K562 (cell line): ENCODE data around the gene COA7. TPM values are rescaled to one million over a fixed set of nuclear protein-coding genes. Genes with fewer than 3 reads are reported as not detected.

Experiments used
- ATAC-seq: fragments of 200-7000 bp; cut with Tn5 transposase; 3 replicates; pipeline ENCODE4 v1.9.1; 2020; ENCODE audit warnings: moderate library complexity
- BruUV-seq: library from RNA; stranded (reverse); fragments of 400-500 nt; replicated peaks from 2 replicates; lab custom pipeline; 2021; lab: Mats Ljungman, UMichigan
- CTCF ChIA-PET: fragments of 300-600 bp; formaldehyde crosslinking; extraction: SDS; loops from one replicate; lab custom pipeline; 2021; ENCODE audit warnings: low intra/inter-chr PET ratio; lab: Yijun Ruan, JAX
- POLR2A ChIA-PET: fragments of 300-600, 350-650 bp; sonication (Branson Sonifier 250); formaldehyde crosslinking; extraction: SDS; loops from one replicate; lab custom pipeline; 2021; ENCODE audit warnings: antibody characterized with exemption, inconsistent platforms; lab: Yijun Ruan, JAX
- DNase-seq, 4 experiments: peaks; one replicate each; pipeline versions ENCODE4 v3.0.0 to v3.0.0-alpha.2; 2011 to 2018; ENCODE audit warnings: low spot score in 3 of 4, mixed read lengths in 3 of 4; ENCODE audit errors: extremely low read depth in 1 of 4
- FAIRE-seq: peaks from 2 replicates; lab custom pipeline; 2011; peaks lifted over from hg19 to GRCh38; lab: Jason Lieb, UNC
- H2AFZ ChIP-seq: 2 replicates; pipeline ENCODE4 v1.6.0; 2011; ENCODE audit warnings: low read depth, low read length, control low read depth, inconsistent platforms
- H3K27ac ChIP-seq: fragments of 200-600 bp; 3 replicates; pipeline ENCODE4 v1.8.0; 2011; ENCODE audit warnings: low read depth, mild to moderate bottlenecking, control low read depth, inconsistent platforms, low read length, moderate library complexity, mixed read lengths; ENCODE audit errors: extremely low read depth
- H3K27me3 ChIP-seq, 2 experiments: fragments of 300-600 bp in 1 of 2; 2 replicates in 1 of 2; 3 replicates in 1 of 2; pipeline versions ENCODE4 v1.6.0 to v1.8.0; 2011; ENCODE audit warnings: inconsistent platforms in 2 of 2, low read length in 2 of 2, mild to moderate bottlenecking in 1 of 2, mixed read lengths in 1 of 2, moderate library complexity in 1 of 2; ENCODE audit not compliant: control insufficient read depth in 2 of 2, insufficient read depth in 2 of 2
- H3K36me3 ChIP-seq: fragments of 300-600 bp; 3 replicates; pipeline ENCODE4 v1.8.0; 2011; ENCODE audit warnings: mild to moderate bottlenecking, low read length, inconsistent platforms; ENCODE audit not compliant: control insufficient read depth, insufficient read depth
- H3K4me1 ChIP-seq, 2 experiments: fragments of 200-600 bp in 1 of 2; replicated peaks in 1 of 2; 2 replicates in 1 of 2; 3 replicates in 1 of 2; pipeline versions ENCODE4 v1.5.1 to v1.8.0; 2011; ENCODE audit warnings: inconsistent platforms in 2 of 2, low read length in 2 of 2, mild to moderate bottlenecking in 1 of 2, mixed read lengths in 1 of 2, moderate library complexity in 1 of 2; ENCODE audit not compliant: control insufficient read depth in 2 of 2, insufficient read depth in 2 of 2
- H3K4me2 ChIP-seq: 2 replicates; pipeline ENCODE4 v1.6.1; 2011; ENCODE audit warnings: low read length, control low read depth, inconsistent platforms, mixed read lengths; ENCODE audit not compliant: insufficient read depth
- H3K4me3 ChIP-seq: fragments of 200-600 bp; sonication (generic), shearing (Covaris generic); 2 replicates; pipeline ENCODE4 v1.5.1; 2016; ENCODE audit warnings: control low read depth, inconsistent platforms
- H3K79me2 ChIP-seq: fragments of 200-600 bp; 3 replicates; pipeline ENCODE4 v1.8.0; 2011; ENCODE audit warnings: low read length, inconsistent platforms; ENCODE audit not compliant: control insufficient read depth, insufficient read depth
- H3K9ac ChIP-seq, 2 experiments: 2 replicates each; pipeline versions ENCODE4 v1.6.0 to v1.6.1; 2011; ENCODE audit warnings: low read depth in 2 of 2, low read length in 2 of 2, control low read depth in 1 of 2, inconsistent platforms in 1 of 2, mild to moderate bottlenecking in 1 of 2, mixed read lengths in 1 of 2; ENCODE audit not compliant: insufficient read depth in 1 of 2
- H3K9me1 ChIP-seq: one replicate; pipeline ENCODE4 v1.6.0; 2011; ENCODE audit warnings: inconsistent platforms, mild to moderate bottlenecking, low read length, moderate library complexity; ENCODE audit not compliant: control insufficient read depth, insufficient read depth
- H3K9me3 ChIP-seq: replicated peaks from 2 replicates; pipeline ENCODE4 v1.5.1; 2011; ENCODE audit warnings: low read depth, low read length, inconsistent platforms; ENCODE audit not compliant: control insufficient read depth, insufficient read depth
- H4K20me1 ChIP-seq: replicated peaks from 2 replicates; pipeline ENCODE4 v1.6.1; 2011; ENCODE audit warnings: low read length, inconsistent platforms, mixed read lengths; ENCODE audit not compliant: control insufficient read depth, insufficient read depth
- CBX8 ChIP-seq: fragments of 200-600 bp; sonication (generic); IDR thresholded peaks from 2 replicates; pipeline ENCODE4 v1.6.1; 2012; ENCODE audit warnings: borderline replicate concordance, mixed run types, low read depth, mild to moderate bottlenecking, moderate library complexity, mixed read lengths, low read length, control low read depth, inconsistent platforms; ENCODE audit not compliant: poor library complexity, severe bottlenecking; ENCODE audit errors: extremely low read depth
- GTF2E2 ChIP-seq: fragments of 200-800 bp; sonication (Bioruptor generic); IDR thresholded peaks from 2 replicates; pipeline ENCODE4 v1.6.1; 2016; ENCODE audit warnings: missing genetic modification characterization, missing compliant biosample characterization
- HBP1 ChIP-seq: fragments of 450-650 bp; formaldehyde crosslinking; IDR thresholded peaks from 2 replicates; pipeline ENCODE4 v1.4.0; 2022; ENCODE audit warnings: missing genetic modification characterization
- HDGF ChIP-seq: fragments of 450-650 bp; IDR thresholded peaks from 2 replicates; pipeline ENCODE4 v1.6.1; 2016
- KDM2B ChIP-seq: fragments of 250-450 bp; sonication (Bioruptor Pico); IDR thresholded peaks from 2 replicates; pipeline ENCODE4 v1.8.0; 2021; ENCODE audit warnings: mild to moderate bottlenecking, moderate library complexity
- MAZ ChIP-seq, 2 experiments: fragments of 450-650 bp in 1 of 2; sonication (generic) in 1 of 2; formaldehyde crosslinking; IDR thresholded peaks in 1 of 2; conservative IDR thresholded peaks in 1 of 2; 2 replicates each; pipeline versions ENCODE4 v1.4.0 to v1.5.0; 2020; ENCODE audit warnings: mild to moderate bottlenecking in 1 of 2, missing genetic modification reagents in 1 of 2
- MBD1 ChIP-seq: fragments of 250-450 bp; sonication (Bioruptor Pico); IDR thresholded peaks from 2 replicates; pipeline ENCODE4 v1.8.0; 2022; ENCODE audit warnings: inconsistent platforms
- PCBP1 ChIP-seq: fragments of 200-400 bp; formaldehyde crosslinking; IDR thresholded peaks from 2 replicates; pipeline ENCODE4 v1.6.1; 2018; ENCODE audit warnings: mild to moderate bottlenecking, low read depth, low read length; ENCODE audit not compliant: poor library complexity, severe bottlenecking
- RBM22 ChIP-seq: fragments of 200-400 bp; formaldehyde crosslinking; IDR thresholded peaks from 2 replicates; pipeline ENCODE4 v1.6.1; 2018; ENCODE audit warnings: low read length, low read depth; ENCODE audit not compliant: poor library complexity, severe bottlenecking
- RHOXF2B ChIP-seq: fragments of 250-450 bp; sonication (Bioruptor Pico); conservative IDR thresholded peaks from 2 replicates; pipeline ENCODE4 v1.5.1; 2021
- SP2 ChIP-seq: IDR thresholded peaks from 2 replicates; pipeline ENCODE4 v1.6.1; 2011; ENCODE audit warnings: mild to moderate bottlenecking, low read depth, low read length, moderate library complexity; ENCODE audit not compliant: poor library complexity, severe bottlenecking; ENCODE audit errors: extremely low read depth
- SRF ChIP-seq, 2 experiments: fragments of 250-450, 450-650 bp in 1 of 2; sonication (Bioruptor Pico) in 1 of 2; sonication (generic) in 1 of 2; formaldehyde crosslinking; IDR thresholded peaks; 2 replicates each; pipeline versions ENCODE4 v1.5.0 to v1.5.1; 2020 to 2022; ENCODE audit warnings: mild to moderate bottlenecking in 1 of 2, missing genetic modification reagents in 1 of 2
- TAF1 ChIP-seq: IDR thresholded peaks from 2 replicates; pipeline ENCODE4 v1.6.1; 2011; ENCODE audit warnings: mild to moderate bottlenecking, low read length, moderate library complexity; ENCODE audit not compliant: insufficient read depth, control insufficient read depth, severe bottlenecking; ENCODE audit errors: extremely low read depth
- TEAD1 ChIP-seq, 2 experiments: fragments of 450-650 bp in 1 of 2; sonication (generic) in 1 of 2; formaldehyde crosslinking; IDR thresholded peaks; 2 replicates each; pipeline versions ENCODE4 v1.4.0 to v1.8.0; 2020 to 2022; ENCODE audit warnings: mild to moderate bottlenecking in 2 of 2, missing genetic modification reagents in 1 of 2
- ZNF551 ChIP-seq: fragments of 250-450 bp; sonication (Bioruptor Pico); IDR thresholded peaks from 2 replicates; pipeline ENCODE4 v1.5.0; 2021; ENCODE audit warnings: mild to moderate bottlenecking, moderate library complexity
- ZNF740 ChIP-seq, 3 experiments: fragments of 200-800 bp in 1 of 3; sonication (Bioruptor generic) in 1 of 3; sonication (generic) in 1 of 3; formaldehyde crosslinking in 1 of 3; IDR thresholded peaks; 2 replicates each; pipeline versions ENCODE4 v1.6.1 to v1.8.0; 2016 to 2022; ENCODE audit warnings: mild to moderate bottlenecking in 2 of 3, missing compliant biosample characterization in 2 of 3, missing genetic modification characterization in 2 of 3, missing genetic modification reagents in 1 of 3
- WGBS: fragments of 100-300 bp; shearing (Covaris generic); methylation state at CpG from one replicate; pipeline ENCODE4 v1.1.6; 2016; ENCODE audit warnings: low coverage, mixed read lengths; ENCODE audit not compliant: insufficient coverage; ENCODE audit errors: missing lambda C conversion rate; 5-methylcytosine and 5-hydroxymethylcytosine counted together
- in situ Hi-C: fragments of 300-500 bp; cut with MboI; formaldehyde crosslinking; loops from 4 replicates; pipeline ENCODE4 v1.15.0; 2018; ENCODE audit warnings: inconsistent platforms, mixed read lengths
- intact Hi-C: fragments of 100-400 bp; cut with micrococcal nuclease; formaldehyde crosslinking; loops from 2 replicates; pipeline ENCODE4 v1.14.2; 2022
- polyA plus RNA-seq, 8 experiments: library from polyadenylated mRNA; depleted of rRNA in 4 of 8; stranded (reverse) in 5 of 8; unstranded in 3 of 8; fragments of >200 nt; fragmentation: Nextera tagmentation in 2 of 8; fragmentation: Illumina TruSeq in 1 of 8; extraction: Ambion mirVana in 2 of 8; extraction: Trizol in 1 of 8; gene quantifications; 2 replicates each; pipeline versions ENCODE4 v1.2.1 to v1.2.3, GENCODE V29; 2011 to 2014; ENCODE audit warnings: inconsistent platforms in 1 of 8, missing spikeins in 1 of 8
- total RNA-seq, 7 experiments: library from RNA; depleted of rRNA in 6 of 7; stranded (reverse); fragments of >200 nt in 6 of 7; fragmentation: Illumina TruSeq in 2 of 7; extraction: Trizol in 2 of 7; gene quantifications; 2 replicates each; pipeline versions ENCODE4 v1.2.1 to v1.2.3, GENCODE V29; 2011 to 2021; ENCODE audit warnings: low replicate concordance in 1 of 7

The COA7 gene
- total and polyA plus RNA-seq, 9 of the 15 experiments (the other 6 are each of a cell fraction or from before 2014, with no cell fraction given) = 19.4 to 82.8 (median 51.0) TPM

- Histone ChIP-seq H3K27ac (no peak overlapping the region), H3K79me2 (no peaks in the 10 kb centered on the region), H3K27me3 (no peaks in the 10 kb centered on the region), H3K4me3 (no peak overlapping the region), H4K20me1 (no peaks in the 10 kb centered on the region), H3K36me3 (no peaks in the 10 kb centered on the region), H3K9ac (no peak overlapping the region), H3K4me2 (no peak overlapping the region), H3K9me3 (no peaks in the 10 kb centered on the region), H3K4me1 (peaks cover 4 to 5% of the 10 kb centered on the region in 2 experiments; a peak in 3 of 5 replicates), H2AFZ (no peak overlapping the region), H3K9me1 (no peaks in the 10 kb centered on the region)
- intact Hi-C loops = no loop called here
- ATAC-seq (no peak), DNase-seq (no peak), FAIRE-seq (no peak)
- WGBS = 58% methylated on average over 3 of the region's 5 CpGs
- ChIA-PET POLR2A (no interaction called here), CTCF (no interaction called here)
- BruUV-seq = no TSS peak
- in situ Hi-C loops = loop anchor here (10.0 kb wide), 1 partner anchor 477 kb away; no protein-coding TSS in a partner anchor
- TF ChIP-seq KDM2B (CRISPR knock-in tag) = no peak
- TF ChIP-seq ZNF551 = no peak
- TF ChIP-seq TAF1 = no peak
- no peak for TF ChIP-seq HBP1 (CRISPR knock-in tag)
- no peak for TF ChIP-seq CBX8
- TF ChIP-seq SRF (CRISPR knock-in tag; IDR thresholded peaks at IDR 0.05) = no peak
- TF ChIP-seq GTF2E2 (tag) = no peak
- no peak for TF ChIP-seq MAZ (CRISPR knock-in tag; conservative IDR thresholded peaks at IDR 0.05 in 1 of 2, IDR thresholded peaks at IDR 0.05 in 1 of 2)
- no peak for TF ChIP-seq TEAD1 (CRISPR knock-in tag; IDR thresholded peaks at IDR 0.05)
- no peak for TF ChIP-seq RBM22
- TF ChIP-seq HDGF = no peak
- no peak for TF ChIP-seq RHOXF2B (CRISPR knock-in tag)
- TF ChIP-seq ZNF740 (CRISPR knock-in tag; IDR thresholded peaks at IDR 0.05) = no peak
- no peak for TF ChIP-seq ZNF740 (tag; IDR thresholded peaks at IDR 0.05)
- TF ChIP-seq PCBP1 = no peak
- TF ChIP-seq SP2 = no peak
- no peak for TF ChIP-seq MBD1 (CRISPR knock-in tag)
These were observed 9.9 kb upstream of the COA7 start for GRCh38 chr1:52707927-52708655.
